Smooth muscle cell (in vitro differentiated cells): ENCODE data around the gene PPIP5K2. TPM values are rescaled to one million over a fixed set of nuclear protein-coding genes. Genes with fewer than 3 reads are reported as not detected.

Source experiments
- DNase-seq: peaks from one replicate; lab custom pipeline; 2025; ENCODE audit not compliant: unreplicated experiment; lab: John Stamatoyannopoulos, UW
- H2AFZ ChIP-seq: fragments of 200-600 bp; sonication (generic); 2 replicates; pipeline ENCODE4 v1.6.0; 2016; ENCODE audit warnings: antibody characterized with exemption, low read depth, mild to moderate bottlenecking
- H3F3A ChIP-seq: fragments of 200-600 bp; sonication (generic); 2 replicates; pipeline ENCODE4 v1.6.0; 2017; ENCODE audit warnings: antibody characterized with exemption, low read depth
- H3K27ac ChIP-seq: fragments of 200-600 bp; sonication (generic); 2 replicates; pipeline ENCODE4 v1.5.1; 2016; ENCODE audit warnings: low read depth, mild to moderate bottlenecking
- H3K27me3 ChIP-seq: fragments of 200-600 bp; sonication (generic); 2 replicates; pipeline ENCODE4 v1.6.1; 2016; ENCODE audit warnings: low read depth, mild to moderate bottlenecking
- H3K36me3 ChIP-seq: fragments of 200-600 bp; sonication (generic); 2 replicates; pipeline ENCODE4 v1.5.1; 2016; ENCODE audit warnings: low read depth
- H3K4me1 ChIP-seq: fragments of 200-600 bp; sonication (generic); 2 replicates; pipeline ENCODE4 v1.5.1; 2016; ENCODE audit warnings: low read depth
- H3K4me2 ChIP-seq: fragments of 200-600 bp; sonication (generic); 2 replicates; pipeline ENCODE4 v1.6.0; 2016; ENCODE audit warnings: mild to moderate bottlenecking
- H3K4me3 ChIP-seq: fragments of 200-600 bp; sonication (generic); 2 replicates; pipeline ENCODE4 v1.5.1; 2016; ENCODE audit warnings: mild to moderate bottlenecking
- H3K79me2 ChIP-seq: fragments of 200-600 bp; sonication (generic); 2 replicates; pipeline ENCODE4 v1.6.0; 2016; ENCODE audit warnings: low read depth, mild to moderate bottlenecking
- H3K9ac ChIP-seq: fragments of 200-600 bp; sonication (generic); 2 replicates; pipeline ENCODE4 v1.6.0; 2016; ENCODE audit warnings: low read depth
- H3K9me3 ChIP-seq: fragments of 200-600 bp; sonication (generic); replicated peaks from 2 replicates; pipeline ENCODE4 v1.5.1; 2016; ENCODE audit warnings: low read depth
- H4K20me1 ChIP-seq: fragments of 200-600 bp; sonication (generic); 2 replicates; pipeline ENCODE4 v1.6.0; 2016; ENCODE audit warnings: low read depth
- CTCF ChIP-seq: fragments of 200-600 bp; sonication (generic); IDR thresholded peaks from 2 replicates; pipeline ENCODE4 v1.5.1; 2017; ENCODE audit warnings: borderline replicate concordance, mild to moderate bottlenecking, antibody characterized with exemption; ENCODE audit not compliant: insufficient read depth, poor library complexity, severe bottlenecking
- WGBS: methylation state at CpG from one replicate; pipeline ENCODE4 v1.1.7; 2016; ENCODE audit warnings: low lambda C conversion rate; 5-methylcytosine and 5-hydroxymethylcytosine counted together
- polyA plus RNA-seq: library from polyadenylated mRNA; unstranded; fragments of >200 nt; fragmentation: Nextera tagmentation; extraction: Ambion mirVana; gene quantifications from 2 replicates; pipeline ENCODE4 v1.2.1, GENCODE V29; 2016
- total RNA-seq: library from RNA; depleted of rRNA; stranded (reverse); fragments of >200 nt; gene quantifications from 2 replicates; pipeline ENCODE4 v1.2.3, GENCODE V29; 2014

The PPIP5K2 gene
- total and polyA plus RNA-seq, 2 experiments from 2014 or later: 22.6 to 90.3 TPM

- Histone ChIP-seq H3K9ac (no peak overlapping the region), H2AFZ (no peak overlapping the region), H3K9me3 (no peaks in the 10 kb centered on the region), H3K4me2 (no peak overlapping the region), H3F3A (no peaks in the 10 kb centered on the region), H3K36me3 (peaks cover 11% of the 10 kb centered on the region), H4K20me1 (no peaks in the 10 kb centered on the region), H3K79me2 (no peaks in the 10 kb centered on the region), H3K27ac (no peak overlapping the region), H3K4me3 (no peak overlapping the region), H3K27me3 (no peaks in the 10 kb centered on the region), H3K4me1 (no peaks in the 10 kb centered on the region)
- no peak for TF ChIP-seq CTCF
- DNase-seq: no peak
Observed at GRCh38 chr5:103145196-103145595, 25.1 kb downstream of the PPIP5K2 start.

- no peak for TF ChIP-seq CTCF
- Histone ChIP-seq H2AFZ (no peak overlapping the region), H3K4me1 (no peaks in the 10 kb centered on the region), H3K27me3 (no peaks in the 10 kb centered on the region), H3K4me3 (no peak overlapping the region), H3K27ac (no peak overlapping the region), H3K4me2 (no peak overlapping the region), H3K9ac (no peak overlapping the region), H4K20me1 (no peaks in the 10 kb centered on the region), H3K36me3 (peaks cover 14% of the 10 kb centered on the region), H3K79me2 (no peaks in the 10 kb centered on the region), H3K9me3 (no peaks in the 10 kb centered on the region), H3F3A (no peaks in the 10 kb centered on the region)
- 96% methylated on average over 1 of the region's 1 CpG for WGBS
- no peak for DNase-seq
Observed at GRCh38 chr5:103148213-103148612, 28.1 kb downstream of the PPIP5K2 start.

- WGBS: 97% methylated on average over 1 of the region's 1 CpG
- Histone ChIP-seq H3K27ac (no peak overlapping the region), H3K9me3 (no peaks in the 10 kb centered on the region), H3K27me3 (no peaks in the 10 kb centered on the region), H3K36me3 (peaks cover 22% of the 10 kb centered on the region), H3F3A (no peaks in the 10 kb centered on the region), H2AFZ (no peak overlapping the region), H3K4me3 (no peak overlapping the region), H3K9ac (no peak overlapping the region), H4K20me1 (no peaks in the 10 kb centered on the region), H3K79me2 (no peaks in the 10 kb centered on the region), H3K4me1 (no peaks in the 10 kb centered on the region), H3K4me2 (no peak overlapping the region)
- no peak for TF ChIP-seq CTCF
- DNase-seq: no peak
Observed at GRCh38 chr5:103151156-103151555, 31.1 kb downstream of the PPIP5K2 start.

- no peak for TF ChIP-seq CTCF
- DNase-seq: no peak
- H3K79me2 ChIP-seq: no peaks in the 10 kb centered on the region
- H4K20me1 ChIP-seq: no peaks in the 10 kb centered on the region
- H3K4me2 ChIP-seq: no peak overlapping the region
- no peak overlapping the region for H3K9ac ChIP-seq
- H3K9me3 ChIP-seq: no peaks in the 10 kb centered on the region
- no peaks in the 10 kb centered on the region for H3K36me3 ChIP-seq
- no peak overlapping the region for H3K27ac ChIP-seq
- no peaks in the 10 kb centered on the region for H3K27me3 ChIP-seq
- no peaks in the 10 kb centered on the region for H3K4me1 ChIP-seq
- no peak overlapping the region for H2AFZ ChIP-seq
- H3K4me3 ChIP-seq: no peak overlapping the region
- no peaks in the 10 kb centered on the region for H3F3A ChIP-seq
Observed at GRCh38 chr5:103166706-103167105, 46.6 kb downstream of the PPIP5K2 start.
